Measurements from ENCODE around the gene GTPBP1.

GRCh38 chr22:38715852-38716251, 10.1 kb downstream of the GTPBP1 start:
- TF ChIP-seq CTCF (conservative IDR thresholded peaks at IDR 0.05; ENCODE audit: low read depth, low read length) (no peak), POLR2A (IDR thresholded peaks at IDR 0.05; ENCODE audit: low read depth, low read length) (no peak)

Data from IMR-90 (cell line).